NB4 (cell line): Measurements from ENCODE around the gene AXIN1.

Experiments
- POLR2A ChIP-seq: IDR thresholded peaks from 2 replicates; pipeline ENCODE4 v1.6.1; 2011; ENCODE audit warnings: mild to moderate bottlenecking; ENCODE audit not compliant: insufficient read length; ENCODE audit errors: extremely low read depth
- TF ChIP-seq, protein P1 (sequence below): IDR thresholded peaks from 2 replicates; pipeline ENCODE4 v1.6.1; 2011; ENCODE audit warnings: low read depth, low read length
- TF ChIP-seq, protein P2 (sequence below): IDR thresholded peaks from one replicate; pipeline ENCODE4 v1.5.1; 2012; ENCODE audit warnings: low read depth, low read length

DNA sequence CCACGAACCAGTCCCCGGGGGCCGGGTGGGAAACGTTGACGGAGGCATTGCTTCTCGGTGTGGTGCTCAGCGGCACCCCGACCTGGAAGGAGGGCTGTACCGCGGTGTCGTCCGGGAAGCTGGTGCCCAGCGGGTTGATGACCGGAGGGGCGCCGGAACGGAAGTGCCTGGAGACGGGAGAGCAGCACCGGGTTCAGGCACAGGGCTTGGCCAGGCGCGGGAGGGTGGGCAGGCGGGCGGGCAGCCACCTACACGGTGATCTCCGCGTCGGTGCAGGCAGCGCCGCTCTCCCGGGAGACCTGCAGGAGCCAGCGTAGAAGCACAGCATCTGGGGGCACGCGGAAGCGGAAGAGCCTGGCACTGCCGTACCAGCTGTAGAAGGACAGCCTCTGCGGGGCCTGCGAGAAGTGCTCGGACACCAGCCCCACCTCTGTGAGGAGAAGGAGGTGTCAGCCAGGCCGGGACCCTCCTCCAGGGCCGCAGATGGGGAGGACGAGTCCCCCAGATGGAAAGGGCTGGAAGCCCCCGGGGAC lies 25.0 kb upstream of the AXIN1 start:
- TF ChIP-seq, protein P1, sequence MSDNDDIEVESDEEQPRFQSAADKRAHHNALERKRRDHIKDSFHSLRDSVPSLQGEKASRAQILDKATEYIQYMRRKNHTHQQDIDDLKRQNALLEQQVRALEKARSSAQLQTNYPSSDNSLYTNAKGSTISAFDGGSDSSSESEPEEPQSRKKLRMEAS = no peak
- TF ChIP-seq, protein P2, sequence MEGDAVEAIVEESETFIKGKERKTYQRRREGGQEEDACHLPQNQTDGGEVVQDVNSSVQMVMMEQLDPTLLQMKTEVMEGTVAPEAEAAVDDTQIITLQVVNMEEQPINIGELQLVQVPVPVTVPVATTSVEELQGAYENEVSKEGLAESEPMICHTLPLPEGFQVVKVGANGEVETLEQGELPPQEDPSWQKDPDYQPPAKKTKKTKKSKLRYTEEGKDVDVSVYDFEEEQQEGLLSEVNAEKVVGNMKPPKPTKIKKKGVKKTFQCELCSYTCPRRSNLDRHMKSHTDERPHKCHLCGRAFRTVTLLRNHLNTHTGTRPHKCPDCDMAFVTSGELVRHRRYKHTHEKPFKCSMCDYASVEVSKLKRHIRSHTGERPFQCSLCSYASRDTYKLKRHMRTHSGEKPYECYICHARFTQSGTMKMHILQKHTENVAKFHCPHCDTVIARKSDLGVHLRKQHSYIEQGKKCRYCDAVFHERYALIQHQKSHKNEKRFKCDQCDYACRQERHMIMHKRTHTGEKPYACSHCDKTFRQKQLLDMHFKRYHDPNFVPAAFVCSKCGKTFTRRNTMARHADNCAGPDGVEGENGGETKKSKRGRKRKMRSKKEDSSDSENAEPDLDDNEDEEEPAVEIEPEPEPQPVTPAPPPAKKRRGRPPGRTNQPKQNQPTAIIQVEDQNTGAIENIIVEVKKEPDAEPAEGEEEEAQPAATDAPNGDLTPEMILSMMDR = no peak
- no peak for TF ChIP-seq POLR2A
